HTR-8/SVneo (cell line): ENCODE results near the gene C1orf210.

Experiments
- DNase-seq: peaks from one replicate; pipeline ENCODE4 v3.0.0; 2011; ENCODE audit warnings: low spot score, mixed read lengths; ENCODE audit not compliant: insufficient read length
- FAIRE-seq: peaks from 2 replicates; lab custom pipeline; 2011; peaks lifted over from hg19 to GRCh38; lab: Jason Lieb, UNC

The C1orf210 gene

DNA sequence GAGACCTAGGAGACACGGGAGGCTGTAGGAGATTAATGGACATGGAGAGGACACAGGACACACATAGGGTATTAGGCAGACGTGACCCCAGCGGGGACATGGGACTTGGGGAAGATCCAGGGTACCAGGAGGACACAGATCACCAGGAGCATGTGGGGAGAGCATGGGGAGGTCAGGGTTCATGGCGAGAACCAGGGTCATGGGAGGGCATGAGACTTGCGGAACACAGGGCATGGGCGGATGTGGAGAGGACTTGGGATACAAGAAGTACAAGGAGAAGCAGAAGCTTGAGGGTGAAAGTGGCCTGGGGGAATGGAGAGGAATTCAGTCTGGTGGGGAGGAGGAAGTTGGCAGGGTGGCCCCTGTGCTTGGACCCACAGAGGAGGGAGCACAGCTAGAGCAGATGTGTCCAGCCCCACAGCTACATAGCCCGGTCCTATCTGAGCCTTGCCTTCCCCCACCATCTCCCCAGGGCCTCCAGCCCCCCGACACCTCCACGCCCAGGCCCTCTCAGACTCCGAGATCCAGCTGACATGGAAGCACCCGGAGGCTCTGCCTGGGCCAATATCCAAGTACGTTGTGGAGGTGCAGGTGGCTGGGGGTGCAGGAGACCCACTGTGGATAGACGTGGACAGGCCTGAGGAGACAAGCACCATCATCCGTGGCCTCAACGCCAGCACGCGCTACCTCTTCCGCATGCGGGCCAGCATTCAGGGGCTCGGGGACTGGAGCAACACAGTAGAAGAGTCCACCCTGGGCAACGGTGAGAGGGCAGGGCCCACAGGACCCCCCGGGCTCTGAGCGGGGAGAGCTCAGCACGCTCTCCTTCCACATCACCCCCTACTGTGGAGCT is 27.5 kb upstream of the C1orf210 start:
- FAIRE-seq (no peak), DNase-seq (no peak)

DNA sequence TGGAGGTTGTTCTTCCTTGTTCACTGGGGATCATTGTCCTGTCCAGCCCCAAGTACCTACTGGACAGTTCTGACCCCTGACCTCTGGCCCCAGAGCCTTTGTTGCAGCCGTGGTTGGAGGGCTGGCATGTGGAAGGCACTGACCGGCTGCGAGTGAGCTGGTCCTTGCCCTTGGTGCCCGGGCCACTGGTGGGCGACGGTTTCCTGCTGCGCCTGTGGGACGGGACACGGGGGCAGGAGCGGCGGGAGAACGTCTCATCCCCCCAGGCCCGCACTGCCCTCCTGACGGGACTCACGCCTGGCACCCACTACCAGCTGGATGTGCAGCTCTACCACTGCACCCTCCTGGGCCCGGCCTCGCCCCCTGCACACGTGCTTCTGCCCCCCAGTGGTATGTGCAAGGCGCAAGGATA is 26.8 kb upstream of the C1orf210 start:
- no peak for FAIRE-seq

DNA sequence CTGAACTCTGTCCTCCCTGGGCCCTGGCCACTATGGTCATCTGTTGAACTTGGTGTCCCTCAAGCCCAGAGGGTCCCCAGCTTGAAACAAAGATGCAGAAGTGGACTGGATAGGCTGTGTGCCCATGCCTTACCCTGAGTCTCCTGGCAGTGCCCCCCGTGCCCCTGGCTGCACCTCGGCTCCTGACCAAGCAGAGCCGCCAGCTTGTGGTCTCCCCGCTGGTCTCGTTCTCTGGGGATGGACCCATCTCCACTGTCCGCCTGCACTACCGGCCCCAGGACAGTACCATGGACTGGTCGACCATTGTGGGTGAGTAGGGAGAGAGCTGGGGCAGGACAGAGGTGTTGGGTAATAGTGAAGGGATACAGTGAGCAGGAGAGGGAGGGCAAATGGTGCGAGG is 26.1 kb upstream of the C1orf210 start:
- DNase-seq (no peak), FAIRE-seq (no peak)

More for the DNA sequence above, 26.8 kb upstream of the C1orf210 start:
- DNase-seq: no peak

DNA sequence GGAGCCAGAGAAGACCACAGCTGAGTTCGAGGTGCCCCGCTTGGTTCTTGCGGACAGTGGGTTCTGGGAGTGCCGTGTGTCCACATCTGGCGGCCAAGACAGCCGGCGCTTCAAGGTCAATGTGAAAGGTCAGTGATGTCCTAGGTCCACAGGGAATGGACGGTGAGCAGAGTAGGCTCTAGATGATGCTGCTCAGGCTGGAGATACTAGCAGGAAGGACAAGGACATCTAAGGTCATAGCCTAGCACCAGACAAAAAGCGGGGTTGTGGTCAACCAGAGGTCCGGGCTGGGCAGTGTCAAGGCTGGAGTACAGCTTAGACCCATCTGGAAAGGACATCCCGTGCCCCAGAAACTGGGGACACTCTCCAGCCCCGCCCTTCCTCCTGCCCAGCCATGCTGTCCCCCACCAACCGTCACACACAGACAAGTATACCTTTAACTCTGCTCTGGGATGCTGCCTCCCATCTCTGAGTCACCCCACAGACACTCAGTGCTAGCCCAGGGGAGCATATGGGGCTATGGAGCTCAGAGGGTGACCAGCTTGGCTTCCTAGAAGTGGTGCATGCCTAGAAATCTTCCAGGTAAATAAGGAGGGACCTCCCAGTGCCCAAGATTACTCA is 24.1 kb upstream of the C1orf210 start:
- DNase-seq: no peak
- FAIRE-seq: no peak

DNA sequence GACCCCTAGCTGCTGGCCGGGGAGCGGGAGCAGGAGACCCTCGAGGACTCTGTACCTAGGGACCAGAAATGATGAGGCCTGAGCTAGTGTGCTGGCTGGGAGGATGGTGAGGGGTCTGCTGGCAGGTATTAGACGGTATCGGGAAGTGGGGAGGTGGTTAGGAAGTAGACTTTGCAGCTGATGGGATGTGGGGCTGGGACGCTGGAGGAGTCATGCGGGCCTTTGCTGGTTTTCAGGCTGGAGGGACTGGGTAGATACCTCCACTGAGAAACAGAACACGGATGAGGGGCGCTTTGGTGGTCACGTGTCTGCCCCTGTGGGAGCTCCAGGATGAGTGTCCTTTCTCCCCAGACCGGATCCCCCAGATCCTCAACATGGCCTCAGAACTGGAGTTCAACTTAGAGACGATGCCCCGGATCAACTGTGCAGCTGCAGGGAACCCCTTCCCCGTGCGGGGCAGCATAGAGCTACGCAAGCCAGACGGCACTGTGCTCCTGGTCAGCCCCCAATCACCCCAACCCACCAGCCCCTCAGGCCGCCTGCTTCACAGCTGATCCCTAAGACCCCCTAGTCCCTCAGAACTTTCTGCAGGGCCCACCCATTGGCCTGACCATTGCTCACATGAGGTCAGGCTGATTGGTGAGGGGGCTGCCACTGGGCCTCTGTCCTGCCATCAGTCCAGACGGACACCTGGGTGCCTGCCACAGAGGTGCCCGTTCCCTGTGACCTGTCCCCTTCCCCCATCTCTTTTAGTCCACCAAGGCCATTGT is 23.4 kb upstream of the C1orf210 start:
- no peak for FAIRE-seq

DNA sequence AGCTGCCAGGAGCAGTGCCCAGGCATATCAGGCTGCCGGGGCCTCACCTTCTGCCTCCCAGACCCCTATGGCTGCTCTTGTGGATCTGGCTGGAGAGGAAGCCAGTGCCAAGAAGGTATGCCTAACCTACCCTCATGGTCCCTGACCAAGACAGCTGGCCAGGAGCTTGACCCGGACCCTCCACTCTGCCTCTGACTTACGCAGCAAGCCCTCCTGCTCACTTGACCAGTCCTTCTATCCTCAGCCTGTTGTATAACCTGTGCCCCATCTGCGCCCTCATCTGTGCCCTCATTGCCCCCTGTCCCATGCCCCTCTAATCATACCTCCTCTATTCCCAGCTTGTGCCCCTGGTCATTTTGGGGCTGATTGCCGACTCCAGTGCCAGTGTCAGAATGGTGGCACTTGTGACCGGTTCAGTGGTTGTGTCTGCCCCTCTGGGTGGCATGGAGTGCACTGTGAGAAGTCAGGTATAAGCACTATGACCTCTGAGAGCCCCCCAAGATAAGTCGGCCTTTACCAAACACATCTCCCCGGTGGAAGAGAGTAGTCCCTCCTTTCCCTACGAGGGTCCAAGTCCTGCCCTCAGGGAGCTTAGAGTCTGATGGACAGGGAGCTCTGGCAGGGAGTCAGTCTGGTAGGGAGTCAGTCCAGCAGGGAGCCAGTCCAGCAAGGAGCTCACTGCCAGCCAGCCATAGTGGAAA is 22.2 kb upstream of the C1orf210 start:
- FAIRE-seq: no peak

More for the DNA sequence above, 23.4 kb upstream of the C1orf210 start:
- no peak for DNase-seq

DNA sequence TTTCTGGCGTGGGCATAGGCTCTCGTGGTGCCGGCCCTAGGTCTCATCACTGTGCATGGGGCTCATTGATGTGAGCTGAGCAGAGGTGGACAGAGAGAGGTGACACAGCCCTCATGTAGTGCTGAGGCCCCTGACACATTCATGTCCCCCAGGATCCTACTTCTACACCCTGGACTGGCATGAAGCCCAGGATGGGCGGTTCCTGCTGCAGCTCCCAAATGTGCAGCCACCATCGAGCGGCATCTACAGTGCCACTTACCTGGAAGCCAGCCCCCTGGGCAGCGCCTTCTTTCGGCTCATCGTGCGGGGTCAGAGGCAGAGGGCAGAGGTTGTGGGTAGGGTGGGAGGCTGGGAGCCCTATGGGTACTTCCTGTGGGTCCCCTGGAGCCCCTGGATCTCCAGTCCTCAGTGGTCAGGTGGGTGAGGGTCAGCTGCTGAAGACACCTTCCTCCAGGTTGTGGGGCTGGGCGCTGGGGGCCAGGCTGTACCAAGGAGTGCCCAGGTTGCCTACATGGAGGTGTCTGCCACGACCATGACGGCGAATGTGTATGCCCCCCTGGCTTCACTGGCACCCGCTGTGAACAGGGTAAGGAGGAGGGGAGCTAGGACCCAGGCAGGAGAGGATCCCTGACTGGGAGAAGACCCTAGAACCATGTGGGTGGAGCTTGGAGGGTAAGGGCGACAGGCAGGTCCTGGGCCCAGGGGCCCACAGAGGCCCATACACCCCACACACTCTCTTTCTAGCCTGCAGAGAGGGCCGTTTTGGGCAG is 21.5 kb upstream of the C1orf210 start:
- FAIRE-seq: no peak

More for the DNA sequence above, 22.2 kb upstream of the C1orf210 start:
- no peak for DNase-seq

DNA sequence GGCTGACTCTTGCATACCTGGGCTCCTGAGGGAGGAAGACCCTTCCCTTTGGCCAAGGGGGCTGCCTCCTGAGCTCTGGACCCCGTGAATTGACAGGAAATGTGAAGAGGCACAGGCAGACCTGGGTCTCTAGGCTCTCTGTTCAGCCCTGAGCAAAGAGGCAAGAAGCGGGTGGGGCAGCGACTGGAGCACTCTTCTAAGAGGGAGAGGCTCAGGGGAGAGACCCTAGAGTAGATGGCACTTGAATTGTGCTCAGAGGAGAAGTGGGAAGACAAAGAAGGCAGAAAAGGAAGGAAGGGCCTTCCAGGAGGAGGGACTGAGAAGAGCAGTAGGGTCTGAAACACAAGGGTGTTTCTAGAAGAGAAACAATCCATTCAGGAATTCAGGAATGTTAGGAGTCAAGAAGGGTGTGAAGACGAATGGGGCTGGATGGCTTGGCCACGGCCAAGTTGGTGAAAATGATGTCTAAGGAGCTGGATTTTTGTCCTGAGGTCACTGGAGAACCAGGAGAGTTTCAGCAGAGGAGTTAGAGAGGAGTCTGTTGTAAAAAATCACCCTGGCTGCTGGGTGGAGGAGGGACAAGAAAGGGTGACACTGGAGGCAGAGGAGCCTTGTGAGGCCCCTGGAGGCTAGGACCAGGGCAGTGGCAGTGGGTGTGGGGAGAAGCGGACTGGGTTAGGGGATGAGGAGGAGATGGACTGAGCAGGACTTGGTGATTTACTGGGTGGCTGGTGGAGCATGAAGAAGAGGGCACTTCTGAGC is 20.7 kb upstream of the C1orf210 start:
- FAIRE-seq (no peak), DNase-seq (no peak)

More for the DNA sequence above, 21.5 kb upstream of the C1orf210 start:
- DNase-seq: no peak

DNA sequence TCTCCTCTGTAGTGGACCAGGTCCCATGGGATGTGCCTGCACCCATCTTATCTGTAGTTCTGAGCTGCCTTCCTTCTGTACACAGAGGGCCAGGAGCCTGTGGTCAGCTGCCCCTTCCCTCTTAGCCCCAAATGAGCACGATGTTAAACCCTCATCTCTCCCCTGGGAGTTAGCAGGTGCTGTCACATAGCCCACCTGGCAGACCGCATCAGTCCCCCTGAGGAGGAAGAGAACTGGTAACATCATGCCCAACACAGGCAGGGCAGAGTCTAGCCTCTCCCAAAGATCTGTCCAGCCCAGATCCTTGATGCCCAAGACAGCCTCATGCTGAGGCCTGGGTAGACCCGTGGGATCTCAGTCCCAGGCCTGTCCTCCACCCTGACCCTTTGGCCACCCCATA is 20.1 kb upstream of the C1orf210 start:
- DNase-seq (no peak), FAIRE-seq (no peak)

DNA sequence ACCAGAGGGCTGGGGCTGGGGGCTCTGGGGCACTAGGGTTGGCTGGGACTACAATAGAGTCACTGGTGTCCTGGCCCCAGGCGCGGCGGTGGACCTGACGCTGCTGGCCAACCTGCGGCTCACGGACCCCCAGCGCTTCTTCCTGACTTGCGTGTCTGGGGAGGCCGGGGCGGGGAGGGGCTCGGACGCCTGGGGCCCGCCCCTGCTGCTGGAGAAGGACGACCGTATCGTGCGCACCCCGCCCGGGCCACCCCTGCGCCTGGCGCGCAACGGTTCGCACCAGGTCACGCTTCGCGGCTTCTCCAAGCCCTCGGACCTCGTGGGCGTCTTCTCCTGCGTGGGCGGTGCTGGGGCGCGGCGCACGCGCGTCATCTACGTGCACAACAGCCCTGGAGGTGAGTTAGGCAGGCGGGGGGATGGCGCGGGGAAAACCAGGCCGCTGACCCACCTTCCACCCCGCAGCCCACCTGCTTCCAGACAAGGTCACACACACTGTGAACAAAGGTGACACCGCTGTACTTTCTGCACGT is 19.5 kb upstream of the C1orf210 start:
- no peak for FAIRE-seq
- DNase-seq: no peak

DNA sequence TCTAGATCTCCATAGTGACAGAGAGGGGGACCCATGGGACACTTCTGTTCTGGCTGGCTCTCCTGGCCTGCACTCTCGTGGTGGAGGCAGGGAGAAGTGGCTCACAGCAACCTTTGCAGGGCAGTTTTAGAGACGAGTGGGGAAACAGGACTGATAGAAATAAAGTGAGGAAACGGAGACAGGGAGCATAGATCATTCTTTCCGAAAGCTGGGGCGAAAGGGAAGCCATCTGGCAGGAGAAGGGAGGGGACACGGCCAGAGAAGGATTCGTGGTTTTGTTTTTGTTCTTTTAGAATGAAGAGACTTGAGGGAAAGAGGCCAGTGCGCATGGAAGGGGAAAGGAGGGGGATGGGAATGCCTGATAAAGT is 18.9 kb upstream of the C1orf210 start:
- FAIRE-seq (no peak), DNase-seq (no peak)

DNA sequence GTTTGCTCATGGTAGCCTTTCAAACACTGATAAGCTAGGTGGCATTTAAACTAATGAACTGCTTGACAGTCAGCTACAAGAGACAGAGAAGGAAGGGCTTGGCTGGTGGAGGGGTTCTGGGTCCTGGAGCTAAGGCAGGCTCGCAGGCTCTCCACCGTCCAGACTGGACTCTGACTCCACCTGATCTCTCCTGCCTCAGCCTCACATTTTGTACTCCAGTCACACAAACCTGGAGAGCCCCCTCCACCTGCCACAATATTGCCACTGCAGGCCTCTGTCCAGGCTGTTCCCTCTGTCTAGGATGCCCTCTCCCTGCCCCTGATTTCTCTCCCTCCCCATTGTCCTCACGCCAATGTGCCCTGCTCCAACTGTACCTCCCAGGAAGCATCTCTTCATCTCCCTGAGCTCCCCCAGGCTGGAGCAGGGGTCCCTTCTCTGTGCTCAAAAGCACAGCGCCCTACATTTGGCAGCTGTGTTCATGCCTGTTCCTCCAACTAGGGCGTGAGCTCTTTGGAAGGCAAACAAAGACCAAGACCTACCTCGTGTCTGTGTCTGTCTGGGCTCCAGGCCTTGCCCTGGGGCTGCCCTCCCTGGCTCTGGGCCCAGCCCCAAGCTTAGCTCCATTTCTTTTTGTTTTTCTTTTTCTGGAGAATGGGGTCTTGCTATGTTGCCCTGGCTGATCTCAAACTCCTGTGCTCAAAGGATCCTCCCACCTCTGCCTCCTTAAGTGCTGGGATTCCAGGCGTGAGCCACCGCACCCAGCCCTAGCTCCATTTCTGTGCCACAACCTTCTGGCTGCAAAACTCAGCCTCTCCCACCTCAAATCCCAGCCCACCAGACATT is 18.3 kb upstream of the C1orf210 start:
- DNase-seq: no peak
- FAIRE-seq: no peak

DNA sequence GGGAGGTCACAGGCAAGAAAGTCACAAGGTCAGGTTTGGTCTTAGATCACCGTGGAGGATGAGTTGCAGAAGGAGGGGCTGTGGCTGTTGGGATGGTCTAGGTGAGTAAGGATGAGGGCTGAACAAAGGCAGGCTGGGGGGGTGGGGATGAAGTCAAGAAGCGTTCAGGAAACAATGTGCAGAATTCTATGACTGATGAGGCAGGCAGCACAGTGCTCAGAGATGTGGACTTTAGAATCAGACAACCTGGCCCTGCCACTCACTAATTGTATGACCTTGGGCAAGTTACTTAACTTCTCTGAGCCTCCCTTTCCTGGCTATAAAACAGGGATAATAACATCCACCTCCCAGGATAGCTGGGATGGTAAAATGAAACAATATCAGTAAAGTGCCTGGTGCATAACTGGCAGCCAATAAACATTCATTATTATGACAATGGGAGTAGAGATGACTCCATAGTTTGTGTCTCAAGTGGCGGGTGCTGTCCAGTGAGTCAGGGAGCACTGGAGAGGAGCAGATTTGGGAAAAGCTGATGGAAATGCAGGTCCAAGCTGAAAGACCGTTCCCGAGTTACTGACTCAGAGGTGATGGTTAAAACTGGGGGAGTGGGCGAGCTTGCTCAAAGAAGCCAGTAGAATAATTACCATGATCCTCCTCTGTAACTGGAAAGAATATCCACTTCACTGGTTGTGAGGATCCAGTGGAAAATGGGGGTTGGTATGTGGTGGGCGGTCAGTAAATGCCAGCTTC is 17.5 kb upstream of the C1orf210 start:
- DNase-seq: no peak
- FAIRE-seq: no peak

DNA sequence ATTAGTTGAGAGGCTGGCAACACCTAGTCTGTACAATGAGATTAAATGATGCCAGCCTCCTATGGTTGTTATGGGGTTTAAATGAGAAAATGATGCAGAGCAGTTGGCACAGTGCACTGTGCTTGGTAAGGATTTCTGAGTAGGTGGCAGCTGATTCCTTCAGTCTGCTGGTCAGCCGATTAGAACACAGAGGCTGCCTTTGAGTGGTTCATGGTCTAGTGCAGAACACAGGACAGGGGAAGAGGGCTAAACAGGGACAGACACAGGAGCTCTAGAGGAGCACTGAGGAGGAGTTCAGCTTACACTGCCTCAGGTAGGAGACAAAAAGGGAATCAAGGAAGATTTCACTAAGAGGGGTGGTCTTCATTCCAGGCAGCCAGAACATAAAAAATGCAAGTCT is 16.8 kb upstream of the C1orf210 start:
- no peak for DNase-seq
- FAIRE-seq: peak; percentile 16

DNA sequence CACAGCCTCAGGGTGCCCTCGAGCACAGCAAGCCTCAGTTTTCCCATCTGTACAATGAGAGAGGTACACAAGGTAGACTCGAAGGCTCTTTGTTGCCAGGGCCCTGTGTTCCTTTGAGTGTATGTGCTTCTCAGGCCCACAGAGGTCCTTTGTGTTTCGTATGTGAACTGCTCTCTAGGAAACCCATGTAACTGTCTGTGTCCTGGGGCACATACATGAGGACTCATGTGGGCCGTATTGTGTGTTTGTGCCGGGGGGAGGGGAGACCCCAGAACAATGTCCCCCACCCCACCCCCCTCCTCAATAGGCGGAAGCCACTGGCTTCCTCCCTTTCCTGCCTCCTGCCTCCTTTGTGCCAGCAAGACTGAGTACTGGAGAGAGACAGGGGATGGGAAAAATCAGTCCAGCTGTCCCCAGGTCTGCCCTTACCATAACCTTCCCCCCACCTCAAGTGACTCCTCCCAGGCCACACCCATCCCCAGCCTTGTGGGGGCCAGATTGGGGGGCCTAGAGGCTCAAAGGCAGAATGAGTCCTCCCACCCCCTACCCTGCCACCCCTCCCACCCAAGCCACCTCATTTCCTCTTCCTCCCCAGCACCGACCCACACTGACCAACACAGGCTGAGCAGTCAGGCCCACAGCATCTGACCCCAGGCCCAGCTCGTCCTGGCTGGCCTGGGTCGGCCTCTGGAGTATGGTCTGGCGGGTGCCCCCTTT is 15.2 kb upstream of the C1orf210 start, which contains the start of gene TIE1:
Gene TIE1, plus strand, starts transcription at position 605 of the 717 bp plus-strand sequence. Its CDS starts 90 bp downstream, at position 695.
- DNase-seq: peak; percentile 56
- FAIRE-seq: peak; percentile 82

DNA sequence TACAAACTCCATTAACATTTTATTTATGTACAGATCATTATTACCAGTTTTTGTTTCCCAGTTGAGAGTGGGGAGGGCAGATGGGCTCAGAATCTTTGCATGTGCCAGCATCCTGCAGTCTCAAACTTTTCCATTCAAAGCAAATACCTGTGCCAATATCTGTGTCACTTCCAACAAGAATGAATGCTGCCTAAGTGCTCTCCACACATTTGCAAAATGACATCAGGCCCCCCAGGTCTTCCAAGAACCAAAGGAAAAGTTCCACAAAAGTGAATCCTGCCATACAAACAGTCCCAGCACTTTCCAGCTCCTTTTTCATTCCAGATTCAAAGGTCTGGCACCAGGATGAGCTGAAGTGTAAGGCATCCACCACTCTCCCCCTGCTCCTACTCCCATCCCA is 13.7 kb upstream of the C1orf210 start:
- no peak for FAIRE-seq
- DNase-seq: no peak
